T-cell (primary cell): Measurements from ENCODE around the gene KCNMA1. TPM values are rescaled to one million over a fixed set of nuclear protein-coding genes. Genes with fewer than 3 reads are reported as not detected.

ENCODE experiments used
- ATAC-seq, 4 experiments: fragments of 200-7000 bp in 3 of 4; fragments of 150-1000 bp in 1 of 4; cut with Tn5 transposase; replicated peaks in 1 of 4; 1 replicate in 3 of 4; 2 replicates in 1 of 4; pipeline ENCODE4 v1.10.0; 2021; ENCODE audit warnings: moderate library complexity in 3 of 4, mild to moderate bottlenecking in 2 of 4, moderate number of reproducible peaks in 1 of 4
- CTCF ChIA-PET, 2 donors: fragments of 300-600 bp; sonication (Branson Sonifier 250); formaldehyde crosslinking; loops; one replicate each; lab custom pipeline; 2022; ENCODE audit warnings: antibody characterized with exemption in 2 of 2; lab: Charles Lee
- POLR2A ChIA-PET, 2 donors: fragments of 300-600 bp; sonication (Branson Sonifier 250); formaldehyde crosslinking; loops; one replicate each; lab custom pipeline; 2022; ENCODE audit warnings: antibody characterized with exemption in 2 of 2; lab: Charles Lee
- DNase-seq, 35 experiments: peaks; one replicate each; pipeline versions ENCODE4 v3.0.0 to v3.0.0-alpha.2; 2013 to 2023
- H3K27ac ChIP-seq: one replicate; pipeline ENCODE4 v1.5.1; 2013; ENCODE audit warnings: low read length
- H3K27me3 ChIP-seq, 2 experiments: replicated peaks in 1 of 2; 1 replicate in 1 of 2; 2 replicates in 1 of 2; pipeline versions ENCODE4 v1.6.1 to v1.7.0; 2013; ENCODE audit warnings: low read length in 1 of 2, mixed read lengths in 1 of 2; ENCODE audit not compliant: control insufficient read depth in 2 of 2, insufficient read depth in 2 of 2; ENCODE audit errors: extremely low read depth in 1 of 2
- H3K36me3 ChIP-seq, 2 donors: 1 replicate in 1 of 2; 2 replicates in 1 of 2; pipeline versions ENCODE4 v1.6.1 to v1.7.0; 2013; ENCODE audit warnings: low read length in 1 of 2; ENCODE audit not compliant: control insufficient read depth in 2 of 2, insufficient read depth in 1 of 2; ENCODE audit errors: extremely low read depth in 1 of 2
- H3K4me1 ChIP-seq, 2 experiments: 1 replicate in 1 of 2; 2 replicates in 1 of 2; pipeline versions ENCODE4 v1.6.1 to v1.7.0; 2013; ENCODE audit warnings: low read length in 2 of 2, mixed read lengths in 1 of 2; ENCODE audit not compliant: insufficient read depth in 2 of 2, control insufficient read depth in 1 of 2; ENCODE audit errors: extremely low read depth in 1 of 2
- H3K4me3 ChIP-seq, 2 donors: 1 replicate in 1 of 2; 2 replicates in 1 of 2; pipeline versions ENCODE4 v1.5.1 to v1.7.0; 2013; ENCODE audit warnings: mild to moderate bottlenecking in 2 of 2, low read length in 1 of 2, moderate library complexity in 1 of 2; ENCODE audit not compliant: control insufficient read depth in 1 of 2; ENCODE audit errors: extremely low read depth in 1 of 2
- H3K9me3 ChIP-seq: 2 replicates; pipeline ENCODE4 v1.7.0; 2013
- H3K27ac Mint-ChIP-seq, 2 donors: one replicate each; pipeline ENCODE4 v1.8.0; 2020 to 2021; ENCODE audit warnings: mild to moderate bottlenecking in 2 of 2, mixed read lengths in 2 of 2
- H3K27me3 Mint-ChIP-seq, 2 donors: one replicate each; pipeline ENCODE4 v1.8.0; 2021 to 2022; ENCODE audit warnings: mixed read lengths in 2 of 2
- H3K36me3 Mint-ChIP-seq: one replicate; pipeline ENCODE4 v1.8.0; 2021; ENCODE audit warnings: mixed read lengths
- H3K4me1 Mint-ChIP-seq, 3 donors: one replicate each; pipeline ENCODE4 v1.8.0; 2020 to 2022; ENCODE audit warnings: mixed read lengths in 3 of 3, mild to moderate bottlenecking in 1 of 3
- H3K4me3 Mint-ChIP-seq, 3 donors: one replicate each; pipeline ENCODE4 v1.8.0; 2020 to 2022; ENCODE audit warnings: mild to moderate bottlenecking in 3 of 3, mixed read lengths in 3 of 3, moderate library complexity in 3 of 3
- H3K9me3 Mint-ChIP-seq, 3 donors: one replicate each; pipeline ENCODE4 v1.8.0; 2020 to 2022; ENCODE audit warnings: mixed read lengths in 3 of 3
- WGBS: methylation state at CpG from one replicate; pipeline ENCODE4 v1.1.5; 2013; ENCODE audit warnings: missing lambda C conversion rate; ENCODE audit not compliant: insufficient coverage; 5-methylcytosine and 5-hydroxymethylcytosine counted together
- total RNA-seq, 35 experiments: library from RNA in 6 of 35; stranded (reverse) in 6 of 35; fragments of 120-200 nt in 1 of 35; gene quantifications; one replicate each; pipeline versions ENCODE4 v1.2.1 to v1.2.4 and lab custom pipeline; 2013 to 2026

The KCNMA1 gene
- total RNA-seq, 5 donors from 2014 or later (not counting 1 experiment from before 2014, with no cell fraction given): 0.14 to 1.6 (median 0.60) TPM

- Mint-ChIP-seq H3K4me1 (peaks cover 0 to 9% (median 3%) of the 10 kb centered on the region in 3 donors), H3K27ac (no peak overlapping the region), H3K9me3 (no peaks in the 10 kb centered on the region), H3K27me3 (peaks cover 2 to 8% of the 10 kb centered on the region in 2 donors), H3K36me3 (no peaks in the 10 kb centered on the region), H3K4me3 (no peak overlapping the region)
- no CpG with 5 or more reads among the region's 2 CpGs for WGBS
- ChIA-PET CTCF (no interaction called here), POLR2A (no interaction called here)
- Histone ChIP-seq H3K27ac (no peak overlapping the region), H3K4me3 (no peak overlapping the region), H3K4me1 (peaks cover 0 to 3% of the 10 kb centered on the region in 2 experiments), H3K36me3 (no peaks in the 10 kb centered on the region), H3K9me3 (no peaks in the 10 kb centered on the region), H3K27me3 (no peaks in the 10 kb centered on the region)
- ATAC-seq (no peak), DNase-seq (no peak)
These were observed 381.3 kb downstream of the KCNMA1 start for GRCh38 chr10:77256346-77256745.

- Histone ChIP-seq H3K9me3 (no peaks in the 10 kb centered on the region), H3K36me3 (no peaks in the 10 kb centered on the region), H3K27ac (no peak overlapping the region), H3K4me3 (no peak overlapping the region), H3K4me1 (peaks cover 0 to 3% of the 10 kb centered on the region in 2 experiments), H3K27me3 (no peaks in the 10 kb centered on the region)
- H3K4me3 Mint-ChIP-seq: no peak overlapping the region
- no peak overlapping the region for H3K27ac Mint-ChIP-seq
- H3K27me3 Mint-ChIP-seq: no peaks in the 10 kb centered on the region
- POLR2A ChIA-PET: no interaction called here
- CTCF ChIA-PET: no interaction called here
- no peak for ATAC-seq
- WGBS: 85% methylated on average over 4 of the region's 4 CpGs
- peaks cover 0 to 8% (median 3%) of the 10 kb centered on the region in 3 donors for H3K4me1 Mint-ChIP-seq
- DNase-seq: no peak
- H3K36me3 Mint-ChIP-seq: no peaks in the 10 kb centered on the region
- H3K9me3 Mint-ChIP-seq: no peaks in the 10 kb centered on the region
These were observed 384.0 kb downstream of the KCNMA1 start for GRCh38 chr10:77253556-77254064.

GRCh38 chr10:77253147-77253545 is 384.5 kb downstream of the KCNMA1 start:
- no peak overlapping the region for H3K27ac Mint-ChIP-seq
- peaks cover 0 to 3% of the 10 kb centered on the region in 2 experiments for H3K4me1 ChIP-seq
- CTCF ChIA-PET: no interaction called here

GRCh38 chr10:77252380-77253146 is 385.0 kb downstream of the KCNMA1 start:
- H3K27me3 ChIP-seq: no peaks in the 10 kb centered on the region
- Mint-ChIP-seq H3K27me3 (no peaks in the 10 kb centered on the region), H3K9me3 (no peaks in the 10 kb centered on the region), H3K27ac (peak overlapping the region in 1 of 2 donors; percentile 49), H3K4me1 (peaks cover 0 to 8% (median 3%) of the 10 kb centered on the region in 3 donors), H3K4me3 (no peak overlapping the region), H3K36me3 (no peaks in the 10 kb centered on the region)
- DNase-seq (no peak), ATAC-seq (no peak)
- no peaks in the 10 kb centered on the region for H3K9me3 ChIP-seq
- no peak overlapping the region for H3K27ac ChIP-seq
- H3K4me3 ChIP-seq: no peak overlapping the region
- CTCF ChIA-PET: no interaction called here
- H3K36me3 ChIP-seq: no peaks in the 10 kb centered on the region
- peaks cover 0 to 3% of the 10 kb centered on the region in 2 experiments for H3K4me1 ChIP-seq
- WGBS: 83% methylated on average over 1 of the region's 4 CpGs
- POLR2A ChIA-PET: no interaction called here

More at GRCh38 chr10:77253147-77253545, 384.5 kb downstream of the KCNMA1 start:
- H3K9me3 Mint-ChIP-seq: no peaks in the 10 kb centered on the region
- POLR2A ChIA-PET: no interaction called here
- peaks cover 0 to 8% (median 3%) of the 10 kb centered on the region in 3 donors for H3K4me1 Mint-ChIP-seq
- WGBS: 100% methylated on average over 1 of the region's 1 CpG
- Histone ChIP-seq H3K27ac (no peak overlapping the region), H3K27me3 (no peaks in the 10 kb centered on the region), H3K4me3 (no peak overlapping the region), H3K9me3 (no peaks in the 10 kb centered on the region), H3K36me3 (no peaks in the 10 kb centered on the region)
- no peaks in the 10 kb centered on the region for H3K36me3 Mint-ChIP-seq
- H3K27me3 Mint-ChIP-seq: no peaks in the 10 kb centered on the region
- DNase-seq (no peak), ATAC-seq (no peak)
- H3K4me3 Mint-ChIP-seq: no peak overlapping the region

- H3K36me3 ChIP-seq: no peaks in the 10 kb centered on the region
- no peaks in the 10 kb centered on the region for H3K27me3 Mint-ChIP-seq
- H3K4me1 ChIP-seq: peaks cover 0 to 3% of the 10 kb centered on the region in 2 experiments
- ChIA-PET CTCF (interaction anchor here in 1 of 2 donors (0.6 to 2.6 kb wide), 3 partner anchors 390 to 884 kb away, joined by 3 to 7 read pairs (median 7); no protein-coding TSS in a partner anchor), POLR2A (interaction anchor here in 1 of 2 donors (0.8 kb wide), 1 partner anchor 129 kb away, joined by 3 read pairs; no protein-coding TSS in a partner anchor)
- H3K4me1 Mint-ChIP-seq: peaks cover 0 to 8% (median 3%) of the 10 kb centered on the region in 3 donors
- WGBS: no CpG with 5 or more reads among the region's 6 CpGs
- no peaks in the 10 kb centered on the region for H3K27me3 ChIP-seq
- no peak overlapping the region for H3K27ac ChIP-seq
- no peaks in the 10 kb centered on the region for H3K36me3 Mint-ChIP-seq
- H3K4me3 ChIP-seq: no peak overlapping the region
- H3K27ac Mint-ChIP-seq: no peak overlapping the region
- ATAC-seq (no peak), DNase-seq (peak in 7 of 35 experiments; percentile 1 to 44 (median 4))
- no peaks in the 10 kb centered on the region for H3K9me3 Mint-ChIP-seq
- H3K4me3 Mint-ChIP-seq: no peak overlapping the region
- no peaks in the 10 kb centered on the region for H3K9me3 ChIP-seq
These were observed 386.2 kb downstream of the KCNMA1 start for GRCh38 chr10:77251297-77252013.

- H3K27ac Mint-ChIP-seq: no peak overlapping the region
- ChIA-PET CTCF (interaction anchor here (0.6 to 2.6 kb wide), 4 partner anchors 77 to 394 kb away, joined by 3 to 7 read pairs (median 6); no protein-coding TSS in a partner anchor), POLR2A (interaction anchor here in 1 of 2 donors (0.6 kb wide), 1 partner anchor 398 kb away, joined by 4 read pairs; no protein-coding TSS in a partner anchor)
- no peak for ATAC-seq
- no peak overlapping the region for H3K4me3 Mint-ChIP-seq
- peaks cover 0 to 8% (median 3%) of the 10 kb centered on the region in 3 donors for H3K4me1 Mint-ChIP-seq
- no peaks in the 10 kb centered on the region for H3K36me3 Mint-ChIP-seq
- DNase-seq: no peak
- no peaks in the 10 kb centered on the region for H3K9me3 ChIP-seq
- no peaks in the 10 kb centered on the region for H3K27me3 Mint-ChIP-seq
- 50% methylated on average over 2 of the region's 3 CpGs for WGBS
- H3K36me3 ChIP-seq: no peaks in the 10 kb centered on the region
- H3K9me3 Mint-ChIP-seq: no peaks in the 10 kb centered on the region
- no peaks in the 10 kb centered on the region for H3K27me3 ChIP-seq
- no peak overlapping the region for H3K4me3 ChIP-seq
- peaks cover 0 to 3% of the 10 kb centered on the region in 2 experiments for H3K4me1 ChIP-seq
- H3K27ac ChIP-seq: no peak overlapping the region
These were observed 387.6 kb downstream of the KCNMA1 start for GRCh38 chr10:77249901-77250459.
